IMR-90 (cell line): ENCODE data around the gene CDR2. TPM values are rescaled to one million over a fixed set of nuclear protein-coding genes. Genes with fewer than 3 reads are reported as not detected.

ENCODE experiments used
- ATAC-seq: fragments of 200-7000 bp; cut with Tn5 transposase; 2 replicates; pipeline ENCODE4 v1.9.1; 2020; ENCODE audit warnings: low read depth, mild to moderate bottlenecking, moderate library complexity
- BruUV-seq: library from RNA; stranded (reverse); fragments of 400-500 nt; replicated peaks from 2 replicates; lab custom pipeline; 2021; lab: Mats Ljungman, UMichigan
- CTCF ChIA-PET: fragments of 300-600 bp; formaldehyde crosslinking; extraction: SDS; loops from one replicate; lab custom pipeline; 2021; ENCODE audit warnings: antibody characterized with exemption; lab: Yijun Ruan, JAX
- POLR2A ChIA-PET: fragments of 300-600 bp; sonication (Branson Sonifier 250); formaldehyde crosslinking; loops from one replicate; lab custom pipeline; 2022; ENCODE audit warnings: antibody characterized with exemption; ENCODE audit not compliant: unreplicated experiment; lab: Charles Lee
- DNase-seq: peaks from one replicate; pipeline ENCODE4 v3.0.0; 2013
- H2AFZ ChIP-seq: replicated peaks from 2 replicates; pipeline ENCODE3; 2013; ENCODE audit warnings: low read length, mild to moderate bottlenecking; ENCODE audit not compliant: poor library complexity
- H2AK5ac ChIP-seq: 2 replicates; pipeline ENCODE4 v1.6.1; 2013; ENCODE audit warnings: low read depth, low read length, inconsistent platforms
- H2AK9ac ChIP-seq: replicated peaks from 2 replicates; pipeline ENCODE3; 2013; ENCODE audit warnings: mild to moderate bottlenecking, low read depth, low read length, moderate library complexity; ENCODE audit not compliant: poor library complexity
- H2BK120ac ChIP-seq: 2 replicates; pipeline ENCODE4 v1.6.1; 2013; ENCODE audit warnings: low read depth, low read length, inconsistent platforms
- H2BK15ac ChIP-seq: 3 replicates; pipeline ENCODE4 v1.6.1; 2013; ENCODE audit warnings: low read depth, low read length, inconsistent platforms
- H2BK20ac ChIP-seq: 2 replicates; pipeline ENCODE4 v1.6.1; 2013; ENCODE audit warnings: low read depth, mild to moderate bottlenecking, inconsistent platforms, low read length, moderate library complexity
- H2BK5ac ChIP-seq: 2 replicates; pipeline ENCODE4 v1.6.1; 2013; ENCODE audit warnings: mild to moderate bottlenecking, low read depth, low read length, inconsistent platforms; ENCODE audit not compliant: poor library complexity, severe bottlenecking
- H3K14ac ChIP-seq: replicated peaks from 2 replicates; pipeline ENCODE4 v1.6.1; 2013; ENCODE audit warnings: low read depth, low read length, inconsistent platforms
- H3K18ac ChIP-seq: 2 replicates; pipeline ENCODE4 v1.6.1; 2013; ENCODE audit warnings: low read depth, low read length, control low read depth
- H3K23ac ChIP-seq: 2 replicates; pipeline ENCODE4 v1.6.1; 2013; ENCODE audit warnings: low read depth, low read length, inconsistent platforms
- H3K27ac ChIP-seq: 2 replicates; pipeline ENCODE4 v1.5.1; 2013; ENCODE audit warnings: mild to moderate bottlenecking, control low read depth, low read length; ENCODE audit not compliant: insufficient read depth
- H3K27me3 ChIP-seq: 2 replicates; pipeline ENCODE4 v1.6.1; 2013; ENCODE audit warnings: low read length; ENCODE audit not compliant: control insufficient read depth, insufficient read depth
- H3K36me3 ChIP-seq: 2 replicates; pipeline ENCODE4 v1.6.1; 2013; ENCODE audit warnings: low read length, mixed read lengths; ENCODE audit not compliant: control insufficient read depth, insufficient read depth
- H3K4ac ChIP-seq: 2 replicates; pipeline ENCODE4 v1.6.1; 2013; ENCODE audit warnings: low read depth, low read length, inconsistent platforms
- H3K4me1 ChIP-seq: 2 replicates; pipeline ENCODE4 v1.6.1; 2013; ENCODE audit warnings: low read length, mixed read lengths; ENCODE audit not compliant: control insufficient read depth, insufficient read depth
- H3K4me2 ChIP-seq: 2 replicates; pipeline ENCODE4 v1.6.1; 2013; ENCODE audit warnings: low read depth, mild to moderate bottlenecking, control low read depth, low read length, moderate library complexity
- H3K4me3 ChIP-seq: 2 replicates; pipeline ENCODE4 v1.5.1; 2013; ENCODE audit warnings: low read depth, mild to moderate bottlenecking, control low read depth, low read length, moderate library complexity; ENCODE audit not compliant: insufficient read depth
- H3K56ac ChIP-seq: 2 replicates; pipeline ENCODE4 v1.6.1; 2013; ENCODE audit warnings: low read length, inconsistent platforms; ENCODE audit not compliant: insufficient read depth; ENCODE audit errors: extremely low read depth
- H3K79me1 ChIP-seq, 2 experiments: 2 replicates each; pipeline ENCODE4 v1.6.1; 2013; ENCODE audit warnings: low read length in 2 of 2, inconsistent platforms in 1 of 2, low read depth in 1 of 2
- H3K9ac ChIP-seq: 2 replicates; pipeline ENCODE4 v1.6.1; 2013; ENCODE audit warnings: low read depth, low read length, control low read depth
- H3K9me1 ChIP-seq: 2 replicates; pipeline ENCODE4 v1.6.1; 2013; ENCODE audit warnings: low read length, inconsistent platforms; ENCODE audit not compliant: insufficient read depth
- H3K9me3 ChIP-seq: 2 replicates; pipeline ENCODE4 v1.6.1; 2013; ENCODE audit warnings: low read length; ENCODE audit not compliant: control insufficient read depth, insufficient read depth
- H4K20me1 ChIP-seq: 2 replicates; pipeline ENCODE4 v1.6.1; 2013; ENCODE audit warnings: low read length, inconsistent platforms; ENCODE audit not compliant: insufficient read depth
- H4K5ac ChIP-seq: 2 replicates; pipeline ENCODE4 v1.6.1; 2013; ENCODE audit warnings: mild to moderate bottlenecking, low read depth, low read length, control low read depth
- H4K8ac ChIP-seq, 2 experiments: 2 replicates each; pipeline ENCODE4 v1.6.1; 2013; ENCODE audit warnings: low read depth in 2 of 2, low read length in 2 of 2, control low read depth in 1 of 2, inconsistent platforms in 1 of 2
- H4K91ac ChIP-seq: 2 replicates; pipeline ENCODE4 v1.6.1; 2013; ENCODE audit warnings: low read depth, low read length, inconsistent platforms; ENCODE audit not compliant: insufficient read depth
- CEBPB ChIP-seq: IDR thresholded peaks from 2 replicates; pipeline ENCODE4 v1.6.1; 2012; ENCODE audit warnings: low read depth, low read length, improper control_type of control experiment
- CTCF ChIP-seq: conservative IDR thresholded peaks from 2 replicates; pipeline ENCODE4 v1.5.1; 2012; ENCODE audit warnings: mild to moderate bottlenecking, low read depth, low read length, improper control_type of control experiment
- RCOR1 ChIP-seq: IDR thresholded peaks from 2 replicates; pipeline ENCODE4 v1.6.1; 2012; ENCODE audit warnings: mild to moderate bottlenecking, low read length, improper control_type of control experiment; ENCODE audit not compliant: insufficient replicate concordance
- WGBS, 2 experiments: methylation state at CpG; one replicate each; pipeline versions ENCODE4 v1.1.5 to v1.1.7; 2013; ENCODE audit warnings: missing lambda C conversion rate in 2 of 2; ENCODE audit not compliant: insufficient read length in 1 of 2; ENCODE audit errors: extremely low coverage in 2 of 2; 5-methylcytosine and 5-hydroxymethylcytosine counted together
- dilution Hi-C: fragments of 300-500 bp; cut with HindIII; formaldehyde crosslinking; loops from one replicate; pipeline ENCODE4 v1.14.3; 2018; ENCODE audit warnings: low sequenced_read_pairs; ENCODE audit not compliant: unreplicated experiment
- in situ Hi-C: fragments of 300-500 bp; cut with MboI; formaldehyde crosslinking; loops from 3 replicates; pipeline ENCODE4 v1.14.3; 2019; ENCODE audit warnings: low sequenced_read_pairs, inconsistent platforms, mixed read lengths
- intact Hi-C: fragments of 100-400 bp; cut with micrococcal nuclease; formaldehyde crosslinking; loops from 2 replicates; pipeline ENCODE4 v1.10.0; 2022
- polyA plus RNA-seq, 3 experiments: library from polyadenylated mRNA; depleted of rRNA; stranded (reverse); fragments of >200 nt; gene quantifications; 2 replicates each; pipeline ENCODE4 v1.2.3, GENCODE V29; 2012; ENCODE audit warnings: low replicate concordance in 1 of 3
- total RNA-seq: library from RNA; depleted of rRNA; stranded (reverse); fragments of >200 nt; gene quantifications from 2 replicates; pipeline ENCODE4 v1.2.3, GENCODE V29; 2012

CDR2 gene
- total and polyA plus RNA-seq, 2 of the 4 experiments (the other 2 are of a cell fraction) = 37.7 to 48.4 TPM

GRCh38 chr16:22329199-22329695 is 45.2 kb downstream of the CDR2 start:
- H2BK20ac ChIP-seq = no peak overlapping the region
- H4K8ac ChIP-seq = no peak overlapping the region
- no peak overlapping the region for H3K56ac ChIP-seq
- ATAC-seq (no peak), DNase-seq (no peak)
- no peak overlapping the region for H2BK5ac ChIP-seq
- no peak overlapping the region for H3K14ac ChIP-seq
- in situ Hi-C loops = loop anchor here (25.0 kb wide), 1 partner anchor 1167 kb away; the partner anchor contains the start of genes DNAH3 and LDAF1
- 100% methylated on average over 1 of the region's 9 CpGs; no CpG with 5 or more reads in 1 of the 2 experiments for WGBS, 2 experiments
- H3K9me1 ChIP-seq = peaks cover 6% of the 10 kb centered on the region; the same call in 1 of the 2 replicates
- dilution Hi-C loops = no loop called here
- H3K4me2 ChIP-seq = no peak overlapping the region
- H4K5ac ChIP-seq = no peak overlapping the region
- no peak overlapping the region for H3K23ac ChIP-seq
- H3K18ac ChIP-seq = no peak overlapping the region
- no peak overlapping the region for H3K4me3 ChIP-seq
- no peak overlapping the region for H3K27ac ChIP-seq
- H2BK120ac ChIP-seq = no peak overlapping the region
- no peak for TF ChIP-seq CEBPB
- no peak for TF ChIP-seq CTCF
- no peak for TF ChIP-seq RCOR1
- no peak overlapping the region for H3K9ac ChIP-seq
- H4K20me1 ChIP-seq = peaks cover 11% of the 10 kb centered on the region
- H3K4ac ChIP-seq = no peak overlapping the region
- no peak overlapping the region for H2AFZ ChIP-seq
- H2AK9ac ChIP-seq = peak overlapping the region; percentile 65
- peaks cover 16 to 42% of the 10 kb centered on the region in 2 experiments for H3K79me1 ChIP-seq
- no peaks in the 10 kb centered on the region for H3K9me3 ChIP-seq
- CTCF ChIA-PET = interaction anchor here (1.0 kb wide), 2 partner anchors 11 to 28 kb away, joined by 7 to 8 read pairs; no protein-coding TSS in a partner anchor
- no peak overlapping the region for H4K91ac ChIP-seq
- no peak overlapping the region for H2AK5ac ChIP-seq
- H2BK15ac ChIP-seq = no peak overlapping the region
- no peaks in the 10 kb centered on the region for H3K27me3 ChIP-seq
- peaks cover 59% of the 10 kb centered on the region for H3K36me3 ChIP-seq
- intact Hi-C loops = no loop called here
- POLR2A ChIA-PET = interaction anchor here (0.6 kb wide), 1 partner anchor 51 kb away, joined by 4 read pairs; no protein-coding TSS in a partner anchor
- H3K4me1 ChIP-seq = peaks cover 2% of the 10 kb centered on the region; the same call in 1 of the 2 replicates
- BruUV-seq = no TSS peak
